BLaER1 (cell line): ENCODE measurements around the gene ZBTB46.

ENCODE experiments used
- H3K27ac ChIP-seq: shearing (Covaris generic); formaldehyde crosslinking; 2 replicates; pipeline ENCODE4 v1.8.1; 2022
- H3K27me3 ChIP-seq: shearing (Covaris generic); formaldehyde crosslinking; 2 replicates; pipeline ENCODE4 v1.8.1; 2022
- H3K36me3 ChIP-seq: shearing (Covaris generic); formaldehyde crosslinking; 2 replicates; pipeline ENCODE4 v1.8.1; 2022
- H3K4me1 ChIP-seq: shearing (Covaris generic); formaldehyde crosslinking; 2 replicates; pipeline ENCODE4 v1.8.1; 2022
- H3K4me2 ChIP-seq: shearing (Covaris generic); formaldehyde crosslinking; 2 replicates; pipeline ENCODE4 v1.8.1; 2022
- H3K4me3 ChIP-seq: shearing (Covaris generic); formaldehyde crosslinking; 2 replicates; pipeline ENCODE4 v1.8.1; 2022
- H3K9ac ChIP-seq: shearing (Covaris generic); formaldehyde crosslinking; 2 replicates; pipeline ENCODE4 v1.8.1; 2022
- H3K9me3 ChIP-seq: shearing (Covaris generic); formaldehyde crosslinking; 2 replicates; pipeline ENCODE4 v1.8.1; 2022
- H4K20me1 ChIP-seq: shearing (Covaris generic); formaldehyde crosslinking; 2 replicates; pipeline ENCODE4 v1.8.1; 2022
- Cebpa-rat ChIP-seq: shearing (Covaris generic); IDR thresholded peaks from 2 replicates; pipeline ENCODE4 v1.8.1; 2022

Gene ZBTB46

DNA sequence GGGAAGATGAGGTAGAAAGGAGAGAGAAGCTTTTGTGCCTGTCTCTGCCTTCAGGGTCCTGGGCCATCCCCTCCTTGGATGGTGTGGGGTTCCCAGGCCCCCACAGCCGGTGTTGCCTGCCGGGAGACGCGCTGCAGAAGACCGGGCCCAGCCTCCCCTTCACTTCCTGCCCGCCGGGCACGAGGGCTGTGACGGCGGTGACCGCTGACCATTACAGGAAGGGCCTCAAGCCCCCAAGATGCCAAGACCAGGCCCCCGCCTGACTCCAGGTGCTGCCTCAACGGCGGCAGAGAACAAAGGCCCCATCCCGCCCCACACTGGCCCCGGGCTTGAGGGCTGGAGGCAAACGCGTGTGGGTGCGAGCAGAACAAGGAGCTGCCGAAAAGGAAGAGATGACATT is 38.2 kb downstream of the ZBTB46 start:
- no peak overlapping the region for H3K9ac ChIP-seq
- no peaks in the 10 kb centered on the region for H4K20me1 ChIP-seq
- H3K27me3 ChIP-seq = peaks cover 25% of the 10 kb centered on the region; the same call in 1 of the 2 replicates
- H3K4me3 ChIP-seq = no peak overlapping the region
- no peak for TF ChIP-seq Cebpa-rat
- H3K4me1 ChIP-seq = peaks cover 74% of the 10 kb centered on the region
- H3K27ac ChIP-seq = peak overlapping the region; percentile 46; the same call in 1 of the 2 replicates
- no peaks in the 10 kb centered on the region for H3K36me3 ChIP-seq
- H3K9me3 ChIP-seq = peaks cover 5% of the 10 kb centered on the region
- peak overlapping the region; percentile 24 for H3K4me2 ChIP-seq

DNA sequence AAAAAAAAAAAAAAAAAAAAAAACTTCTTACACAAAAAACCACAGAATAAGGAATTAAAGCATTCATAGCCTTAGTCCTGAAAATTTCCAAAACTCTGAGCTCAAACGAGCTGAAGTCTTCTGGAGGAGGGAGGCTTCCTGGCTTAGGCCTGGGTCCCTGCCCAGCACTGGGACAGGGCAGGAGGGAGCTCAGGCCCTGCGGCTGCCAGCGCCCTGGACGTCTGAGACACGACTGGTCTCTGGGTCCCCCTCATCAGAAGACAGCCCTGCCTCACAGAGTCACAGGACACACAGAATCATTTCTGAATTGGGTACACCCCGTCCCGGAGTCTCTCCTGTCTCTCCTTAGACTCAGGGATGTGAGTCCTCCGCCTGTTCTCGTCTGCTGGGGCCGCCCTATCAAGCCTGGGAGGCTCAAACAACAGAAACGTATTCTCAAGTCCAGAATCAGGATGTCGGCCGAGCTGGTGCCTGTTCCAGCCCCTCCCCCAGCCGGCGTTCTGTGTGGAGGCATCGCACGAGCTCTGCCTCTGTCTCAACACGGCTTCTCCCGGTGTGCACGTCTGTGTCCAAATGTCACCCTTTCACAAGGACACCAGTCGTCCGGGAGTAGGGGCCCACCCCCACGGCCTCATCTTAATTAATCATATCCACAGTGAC is 39.4 kb downstream of the ZBTB46 start:
- TF ChIP-seq Cebpa-rat = no peak
- Histone ChIP-seq H3K4me1 (peaks cover 86% of the 10 kb centered on the region), H3K27ac (0 out of 2 replicates have a peak overlapping the region, but pooled peaks have one; percentile 22), H3K36me3 (no peaks in the 10 kb centered on the region), H4K20me1 (no peaks in the 10 kb centered on the region), H3K9me3 (peaks cover 5% of the 10 kb centered on the region), H3K9ac (no peak overlapping the region), H3K4me2 (peak overlapping the region; percentile 8; the same call in 1 of the 2 replicates), H3K27me3 (peaks cover 25% of the 10 kb centered on the region; the same call in 1 of the 2 replicates), H3K4me3 (no peak overlapping the region)

DNA sequence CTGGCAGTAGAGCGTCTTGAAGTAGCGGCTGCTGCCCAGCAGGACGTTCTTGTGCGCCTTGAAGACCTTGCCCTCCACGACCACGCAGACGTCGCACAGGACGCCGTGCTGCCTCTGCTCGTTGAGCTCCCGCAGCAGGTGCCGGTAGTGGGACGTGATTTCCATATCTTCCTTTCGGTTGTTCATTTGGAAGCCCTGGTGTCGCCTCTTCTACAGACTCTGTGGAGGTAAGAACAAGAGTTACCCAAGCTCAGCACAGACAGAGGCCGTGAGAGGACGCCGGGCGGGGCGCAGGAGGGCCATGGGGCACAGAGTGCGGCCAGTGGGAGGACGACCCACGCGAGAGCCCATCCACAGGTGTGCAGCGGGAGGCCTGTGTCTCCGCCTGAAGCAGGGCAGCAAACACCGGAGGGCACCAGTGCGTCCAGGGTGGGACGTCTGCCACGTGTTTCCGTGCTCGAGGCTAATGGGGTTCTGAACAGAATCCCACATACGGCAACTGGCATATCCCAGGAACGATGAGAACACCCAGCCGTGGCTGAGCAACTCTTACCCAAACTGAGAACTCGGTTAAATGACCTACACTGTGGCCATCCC is 40.4 kb downstream of the ZBTB46 start:
- Histone ChIP-seq H3K4me3 (no peak overlapping the region), H3K4me2 (peak overlapping the region; percentile 2; the same call in 1 of the 2 replicates), H3K9me3 (peaks cover 3% of the 10 kb centered on the region), H3K4me1 (peaks cover 89% of the 10 kb centered on the region), H3K27me3 (peaks cover 22% of the 10 kb centered on the region; the same call in 1 of the 2 replicates), H3K36me3 (no peaks in the 10 kb centered on the region), H3K27ac (no peak overlapping the region), H3K9ac (no peak overlapping the region), H4K20me1 (no peaks in the 10 kb centered on the region)
- no peak for TF ChIP-seq Cebpa-rat

DNA sequence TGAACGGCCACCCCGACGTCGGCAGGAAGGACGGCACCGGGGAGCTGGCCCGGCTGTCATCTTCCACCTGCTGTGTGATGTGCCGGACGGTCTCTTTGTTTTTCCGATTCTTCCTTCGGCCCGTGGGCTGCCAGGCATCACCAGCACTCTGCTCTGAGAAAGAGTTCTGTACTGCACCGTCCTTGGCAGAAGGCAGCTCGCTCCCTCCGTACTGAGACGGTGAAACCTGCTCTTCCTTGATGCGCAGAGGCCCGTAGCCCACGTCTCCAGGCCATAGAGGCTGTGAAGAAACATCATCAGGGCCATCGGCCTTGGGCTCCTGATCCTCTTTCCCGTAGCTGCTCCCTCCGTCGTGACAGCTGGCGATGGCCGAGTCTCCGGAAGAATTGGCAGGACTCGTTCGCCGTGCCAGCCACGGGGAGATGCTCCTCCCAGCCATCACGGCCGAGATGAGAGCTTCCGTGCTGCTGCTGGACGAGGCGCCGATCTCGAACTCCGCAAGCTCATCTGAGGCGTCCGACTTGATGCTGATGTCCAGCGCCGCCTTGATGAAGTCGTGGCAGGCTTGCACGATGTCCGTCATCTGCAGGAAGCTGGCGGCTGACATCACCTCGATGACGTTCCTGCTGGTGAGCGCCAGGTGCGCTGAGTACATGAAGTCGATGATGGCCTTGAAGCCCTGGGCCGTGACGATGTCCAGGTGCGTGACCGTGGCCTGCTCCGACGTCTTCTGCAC is 41.1 kb downstream of the ZBTB46 start:
- no peak for TF ChIP-seq Cebpa-rat
- Histone ChIP-seq H3K9ac (0 out of 2 replicates have a peak overlapping the region, but pooled peaks have one; percentile 34), H3K4me3 (no peak overlapping the region)

DNA sequence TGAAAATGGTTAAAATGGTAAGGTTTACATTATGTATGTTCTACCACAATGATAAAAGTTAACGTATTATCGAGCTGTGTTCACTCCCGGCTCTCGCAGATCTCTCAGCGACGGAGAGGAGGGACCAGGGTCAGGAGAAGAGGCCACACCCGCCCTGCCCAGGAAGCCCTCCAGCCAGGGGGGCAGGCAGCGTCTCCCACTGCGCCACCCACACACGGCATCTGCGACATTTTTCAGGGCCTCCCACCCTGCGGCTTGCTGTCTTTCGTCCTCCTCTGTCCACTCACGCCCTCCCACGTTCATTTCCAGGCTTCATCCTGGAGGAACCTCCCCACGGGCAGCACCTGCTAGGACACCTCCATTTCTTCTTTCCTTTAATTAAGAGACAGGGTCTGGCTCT is 43.3 kb downstream of the ZBTB46 start:
- Histone ChIP-seq H3K9ac (peak overlapping the region; percentile 57; the same call in 1 of the 2 replicates), H3K27me3 (no peaks in the 10 kb centered on the region), H3K4me1 (peaks cover 94% of the 10 kb centered on the region), H3K27ac (peak overlapping the region; percentile 81), H3K9me3 (no peaks in the 10 kb centered on the region), H3K4me2 (peak overlapping the region; percentile 85), H4K20me1 (no peaks in the 10 kb centered on the region), H3K4me3 (no peak overlapping the region), H3K36me3 (no peaks in the 10 kb centered on the region)
- no peak for TF ChIP-seq Cebpa-rat

More for the DNA sequence above, 41.1 kb downstream of the ZBTB46 start:
- H3K27ac ChIP-seq = peak overlapping the region; percentile 68; the same call in 1 of the 2 replicates
- peak overlapping the region; percentile 85 for H3K4me2 ChIP-seq
- no peaks in the 10 kb centered on the region for H4K20me1 ChIP-seq
- H3K36me3 ChIP-seq = no peaks in the 10 kb centered on the region
- H3K27me3 ChIP-seq = peaks cover 15% of the 10 kb centered on the region; the same call in 1 of the 2 replicates
- H3K9me3 ChIP-seq = no peaks in the 10 kb centered on the region; the same call in 1 of the 2 replicates
- H3K4me1 ChIP-seq = peaks cover 89% of the 10 kb centered on the region

DNA sequence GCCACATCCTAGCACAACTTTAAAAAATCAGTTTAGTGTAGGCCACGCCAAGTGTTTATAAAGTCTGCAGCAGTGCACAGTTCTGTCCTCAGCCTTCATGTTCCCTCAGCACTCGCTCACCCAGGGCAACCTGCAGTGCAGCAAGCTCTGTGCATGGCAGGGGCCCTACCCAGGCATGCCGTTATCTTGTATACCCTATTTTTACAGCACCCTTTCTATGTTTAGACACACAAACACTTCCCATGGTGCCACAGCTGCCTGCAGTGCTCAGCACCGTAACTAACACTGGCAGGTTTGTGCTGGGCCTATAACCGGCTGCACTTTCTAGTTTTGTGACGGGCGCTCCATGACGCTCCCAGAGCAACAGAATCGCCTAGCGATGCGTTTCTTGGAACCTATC is 43.8 kb downstream of the ZBTB46 start:
- peak overlapping the region; percentile 57 for H3K9ac ChIP-seq
- peak overlapping the region; percentile 85 for H3K4me2 ChIP-seq
- H3K4me3 ChIP-seq = no peak overlapping the region
- no peaks in the 10 kb centered on the region for H3K27me3 ChIP-seq
- H3K36me3 ChIP-seq = no peaks in the 10 kb centered on the region
- H3K9me3 ChIP-seq = no peaks in the 10 kb centered on the region
- peak overlapping the region; percentile 81 for H3K27ac ChIP-seq
- peaks cover 98% of the 10 kb centered on the region for H3K4me1 ChIP-seq
- H4K20me1 ChIP-seq = no peaks in the 10 kb centered on the region
- no peak for TF ChIP-seq Cebpa-rat

DNA sequence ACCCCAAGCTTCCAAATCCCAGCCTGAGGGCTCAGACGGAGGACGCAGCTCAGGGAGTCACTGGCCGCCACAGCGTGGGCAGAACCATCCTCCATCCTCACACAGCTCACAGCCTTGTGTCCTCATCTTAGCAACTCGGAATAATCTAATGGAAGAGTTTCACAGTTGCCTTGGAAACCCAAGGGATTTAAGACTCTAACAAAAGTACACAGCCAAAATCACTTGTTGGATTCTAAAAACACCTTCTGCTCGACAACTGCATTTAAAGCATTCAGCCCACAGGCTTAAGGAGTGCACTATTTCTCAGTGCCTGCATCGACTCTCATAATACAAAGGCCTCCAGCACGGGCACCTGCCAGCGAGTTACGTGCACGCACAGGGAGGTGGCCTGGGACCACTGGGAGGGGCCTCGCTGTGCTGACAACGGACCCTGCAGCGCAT is 45.4 kb downstream of the ZBTB46 start:
- no peak for TF ChIP-seq Cebpa-rat
- H3K9ac ChIP-seq = peak overlapping the region; percentile 18; the same call in 1 of the 2 replicates
- H3K4me2 ChIP-seq = peak overlapping the region; percentile 85
- H3K27ac ChIP-seq = peak overlapping the region; percentile 81
- no peaks in the 10 kb centered on the region for H3K36me3 ChIP-seq
- H4K20me1 ChIP-seq = no peaks in the 10 kb centered on the region
- no peaks in the 10 kb centered on the region for H3K9me3 ChIP-seq
- peaks cover 98% of the 10 kb centered on the region for H3K4me1 ChIP-seq
- H3K27me3 ChIP-seq = no peaks in the 10 kb centered on the region
- no peak overlapping the region for H3K4me3 ChIP-seq

DNA sequence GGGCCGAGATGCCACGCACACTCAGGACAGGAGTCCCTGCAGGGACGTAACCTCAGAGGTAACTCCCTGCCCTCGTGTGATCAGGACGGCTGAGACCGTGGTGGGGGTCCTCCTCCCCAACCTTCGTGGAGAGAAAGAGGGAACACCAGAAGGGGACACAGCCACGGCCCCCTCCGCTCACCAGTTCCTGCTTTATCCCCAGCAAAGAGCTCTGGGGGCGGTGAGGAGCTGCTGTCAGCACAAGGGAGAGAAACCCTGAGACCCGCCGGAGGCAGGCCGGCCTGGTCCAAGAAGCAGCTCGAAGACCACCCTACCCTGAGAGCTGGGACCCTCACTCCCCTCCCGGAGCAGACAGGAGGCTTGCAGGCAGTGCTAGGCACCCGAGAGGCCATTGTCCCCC is 47.1 kb downstream of the ZBTB46 start:
- Histone ChIP-seq H3K36me3 (no peaks in the 10 kb centered on the region), H3K4me3 (no peak overlapping the region), H4K20me1 (no peaks in the 10 kb centered on the region), H3K4me2 (peak overlapping the region; percentile 27; the same call in 1 of the 2 replicates), H3K27ac (peak overlapping the region; percentile 53), H3K4me1 (peaks cover 80% of the 10 kb centered on the region), H3K27me3 (no peaks in the 10 kb centered on the region), H3K9ac (no peak overlapping the region), H3K9me3 (no peaks in the 10 kb centered on the region)
- no peak for TF ChIP-seq Cebpa-rat

DNA sequence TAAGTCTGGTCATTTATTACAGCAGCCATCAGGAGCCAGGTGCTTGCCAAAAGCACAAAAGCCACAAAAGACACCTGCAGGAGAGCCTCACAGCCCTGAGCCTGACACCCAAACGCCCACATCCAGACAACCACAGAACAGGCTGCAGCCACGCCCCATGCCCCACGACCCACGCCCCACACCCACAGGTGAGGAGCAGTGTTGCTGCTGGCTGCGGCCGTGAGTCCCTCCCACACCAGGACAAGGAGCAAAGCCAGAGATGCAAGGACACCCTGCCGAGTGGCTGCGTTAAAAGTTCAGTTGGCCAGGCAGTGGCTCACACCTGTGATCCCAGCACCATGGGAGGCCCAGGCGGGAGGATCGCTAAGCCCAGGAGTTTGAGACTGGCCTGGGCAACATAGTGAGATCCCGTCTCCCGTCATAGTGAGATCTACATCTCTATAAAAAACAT is 48.5 kb downstream of the ZBTB46 start:
- H3K27me3 ChIP-seq = no peaks in the 10 kb centered on the region
- peaks cover 66% of the 10 kb centered on the region for H3K4me1 ChIP-seq
- peaks cover 3% of the 10 kb centered on the region; the same call in 1 of the 2 replicates for H3K9me3 ChIP-seq
- no peak overlapping the region for H3K4me3 ChIP-seq
- H3K36me3 ChIP-seq = no peaks in the 10 kb centered on the region
- no peak for TF ChIP-seq Cebpa-rat
- peak overlapping the region; percentile 61 for H3K4me2 ChIP-seq
- 0 out of 2 replicates have a peak overlapping the region, but pooled peaks have one; percentile 30 for H3K27ac ChIP-seq
- no peak overlapping the region for H3K9ac ChIP-seq
- no peaks in the 10 kb centered on the region for H4K20me1 ChIP-seq
